GM12878 (cell line): ENCODE data around the gene MYRF. TPM values are rescaled to one million over a fixed set of nuclear protein-coding genes. Genes with fewer than 3 reads are reported as not detected.

Source experiments
- ATAC-seq: fragments of 200-7000 bp; cut with Tn5 transposase; 3 replicates; pipeline ENCODE4 v1.9.1; 2020; ENCODE audit warnings: mild to moderate bottlenecking, moderate library complexity
- BruUV-seq: library from RNA; stranded (reverse); fragments of 400-500 nt; replicated peaks from 2 replicates; lab custom pipeline; 2021; lab: Mats Ljungman, UMichigan
- CTCF ChIA-PET: fragments of 300-600 bp; sonication (Branson Sonifier 250); formaldehyde crosslinking; extraction: SDS; loops from one replicate; lab custom pipeline; 2021; ENCODE audit warnings: inconsistent platforms; lab: Yijun Ruan, JAX
- POLR2A ChIA-PET: fragments of 350-600 bp; formaldehyde crosslinking; extraction: SDS; loops from one replicate; lab custom pipeline; 2021; ENCODE audit warnings: inconsistent platforms; lab: Charles Lee
- RAD21 ChIA-PET: fragments of 300-600 bp; sonication (Branson Sonifier 250); formaldehyde crosslinking; loops from one replicate; lab custom pipeline; 2023; ENCODE audit warnings: antibody characterized with exemption; ENCODE audit not compliant: unreplicated experiment; lab: Charles Lee
- SMC1A ChIA-PET: fragments of 300-600 bp; sonication (Branson Sonifier 250); formaldehyde crosslinking; loops from one replicate; lab custom pipeline; 2023; ENCODE audit not compliant: unreplicated experiment, uncharacterized antibody; lab: Charles Lee
- DNase-seq: peaks from one replicate; pipeline ENCODE4 v3.0.0-alpha.2; 2011; ENCODE audit warnings: low read depth, low spot score
- FAIRE-seq: peaks from 3 replicates; lab custom pipeline; 2011; peaks lifted over from hg19 to GRCh38; lab: Jason Lieb, UNC
- H2AFZ ChIP-seq: 2 replicates; pipeline ENCODE4 v1.6.0; 2011; ENCODE audit warnings: low read depth, low read length, control low read depth; ENCODE audit not compliant: control insufficient read depth
- H3K27ac ChIP-seq: 2 replicates; pipeline ENCODE4 v1.5.1; 2011; ENCODE audit warnings: control low read depth; ENCODE audit not compliant: control insufficient read depth, insufficient read depth
- H3K27me3 ChIP-seq, 2 experiments: replicated peaks in 1 of 2; 2 replicates each; pipeline versions ENCODE4 v1.6.0 to v1.6.1; 2011; ENCODE audit warnings: low read length in 1 of 2; ENCODE audit not compliant: control insufficient read depth in 2 of 2, insufficient read depth in 2 of 2
- H3K36me3 ChIP-seq, 2 experiments: 2 replicates each; pipeline ENCODE4 v1.5.1; 2011; ENCODE audit warnings: low read length in 1 of 2; ENCODE audit not compliant: control insufficient read depth in 2 of 2, insufficient read depth in 2 of 2
- H3K4me1 ChIP-seq: 2 replicates; pipeline ENCODE4 v1.6.1; 2011; ENCODE audit warnings: mild to moderate bottlenecking, low read length, moderate library complexity, mixed read lengths; ENCODE audit not compliant: control insufficient read depth, insufficient read depth
- H3K4me2 ChIP-seq: 2 replicates; pipeline ENCODE4 v1.6.0; 2011; ENCODE audit warnings: control low read depth; ENCODE audit not compliant: control insufficient read depth, insufficient read depth
- H3K4me3 ChIP-seq: fragments of 200-600 bp; sonication (generic); 2 replicates; pipeline ENCODE4 v1.5.1; 2016
- H3K79me2 ChIP-seq: 2 replicates; pipeline ENCODE4 v1.6.0; 2011; ENCODE audit warnings: low read length; ENCODE audit not compliant: control insufficient read depth, insufficient read depth
- H3K9ac ChIP-seq: 2 replicates; pipeline ENCODE4 v1.8.0; 2011; ENCODE audit warnings: low read length, control low read depth, mixed read lengths; ENCODE audit not compliant: control insufficient read depth, insufficient read depth
- H3K9me3 ChIP-seq: replicated peaks from 3 replicates; pipeline ENCODE4 v1.5.1; 2011; ENCODE audit warnings: mild to moderate bottlenecking, low read length; ENCODE audit not compliant: control insufficient read depth, insufficient read depth
- H4K20me1 ChIP-seq: 2 replicates; pipeline ENCODE4 v1.6.0; 2011; ENCODE audit not compliant: control insufficient read depth, insufficient read depth
- CBX3 ChIP-seq: fragments of 200-600 bp; sonication (generic); IDR thresholded peaks from 2 replicates; pipeline ENCODE4 v1.6.1; 2016; ENCODE audit warnings: low read depth, borderline replicate concordance
- NFIC ChIP-seq: IDR thresholded peaks from 2 replicates; pipeline ENCODE4 v1.6.1; 2012; ENCODE audit warnings: low read depth, mild to moderate bottlenecking, inconsistent platforms, low read length, moderate library complexity
- SMC3 ChIP-seq: IDR thresholded peaks from 2 replicates; pipeline ENCODE4 v1.6.1; 2011; ENCODE audit warnings: low read length, improper control_type of control experiment, borderline replicate concordance
- WRNIP1 ChIP-seq: IDR thresholded peaks from 2 replicates; pipeline ENCODE4 v1.6.1; 2011; ENCODE audit warnings: low read depth, low read length, improper control_type of control experiment, borderline replicate concordance
- WGBS: methylation state at CpG from one replicate; pipeline ENCODE4 v1.1.6; 2016; ENCODE audit warnings: low lambda C conversion rate; ENCODE audit not compliant: insufficient replicate concordance, insufficient coverage; ENCODE audit errors: missing lambda C conversion rate; 5-methylcytosine and 5-hydroxymethylcytosine counted together
- in situ Hi-C: fragments of 300-500 bp; cut with MboI; formaldehyde crosslinking; loops from 9 replicates; pipeline ENCODE4 v1.14.3; 2018; ENCODE audit warnings: mixed read lengths
- intact Hi-C: fragments of 100-400 bp; cut with micrococcal nuclease; formaldehyde crosslinking; loops from one replicate; pipeline ENCODE4 v1.14.2; 2022; ENCODE audit not compliant: unreplicated experiment
- polyA plus RNA-seq, 11 experiments: library from polyadenylated mRNA; depleted of rRNA in 4 of 11; unstranded in 6 of 11; stranded (reverse) in 5 of 11; fragments of >200 nt; fragmentation: Nextera tagmentation in 4 of 11; fragmentation: Illumina TruSeq in 1 of 11; extraction: Ambion mirVana in 4 of 11; extraction: Trizol in 1 of 11; gene quantifications; 1 replicate in 1 of 11; 2 replicates in 10 of 11; pipeline versions ENCODE4 v1.2.1 to v1.2.3, GENCODE V29; 2011 to 2016; ENCODE audit warnings: inconsistent platforms in 2 of 11, missing spikeins in 2 of 11, low read depth in 1 of 11
- total RNA-seq, 4 experiments: library from RNA; depleted of rRNA in 3 of 4; stranded (reverse); fragments of >200 nt in 3 of 4; fragmentation: Illumina TruSeq in 1 of 4; extraction: Trizol in 1 of 4; gene quantifications; 2 replicates each; pipeline versions ENCODE4 v1.2.1 to v1.2.3, GENCODE V29; 2013 to 2021

The MYRF gene
- total and polyA plus RNA-seq, 10 of the 15 experiments (the other 5 are each of a cell fraction or from before 2014, with no cell fraction given), result 0.27 to 15.6 (median 0.89) TPM

DNA sequence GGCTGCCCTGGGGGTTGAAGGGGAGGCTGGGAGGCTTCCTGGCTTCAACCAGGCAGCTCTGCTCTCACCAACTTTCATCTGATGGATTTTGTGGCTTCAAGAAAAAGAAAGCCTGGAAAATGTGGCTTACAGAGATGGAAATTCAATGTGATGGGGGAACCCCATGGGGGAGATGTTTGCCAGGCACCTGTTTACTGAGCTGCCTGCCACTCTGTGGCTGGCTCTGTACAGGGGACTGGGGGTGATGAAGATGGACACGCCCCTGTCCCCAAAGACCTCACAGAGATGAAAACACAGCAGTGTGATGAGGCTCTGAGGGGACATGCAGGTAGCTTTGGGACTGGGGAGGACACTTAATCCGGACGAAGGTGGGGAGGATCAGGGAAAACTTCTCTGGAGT is 29.9 kb downstream of the MYRF start (continued):
- no peak for TF ChIP-seq WRNIP1
- TF ChIP-seq, all 136 proteins: peak for 0

DNA sequence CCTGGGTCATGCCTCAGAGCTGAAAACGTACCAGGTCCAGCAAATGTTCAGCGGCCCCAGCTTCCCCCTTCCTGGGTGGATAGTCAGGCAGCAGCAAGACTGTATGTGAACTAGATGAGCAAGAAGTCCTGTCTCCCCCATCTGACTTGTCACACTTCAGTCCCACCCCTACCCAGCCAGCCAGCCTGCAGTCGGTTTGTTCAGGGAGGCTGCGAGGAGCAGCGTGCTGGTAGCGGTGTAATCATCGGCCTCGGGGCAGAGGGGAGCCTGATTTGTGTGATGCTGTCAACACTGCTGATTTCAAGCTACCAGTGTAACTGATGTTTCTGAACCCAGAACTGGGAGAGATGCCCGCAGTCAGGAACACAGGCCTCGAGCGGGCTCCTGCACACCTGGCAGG is 30.4 kb downstream of the MYRF start:
- Histone ChIP-seq H3K79me2 (no peaks in the 10 kb centered on the region), H3K9me3 (no peaks in the 10 kb centered on the region), H3K27me3 (no peaks in the 10 kb centered on the region), H3K4me2 (no peak overlapping the region), H3K36me3 (peaks cover 7 to 8% of the 10 kb centered on the region in 2 experiments), H3K4me3 (no peak overlapping the region), H3K27ac (no peak overlapping the region), H3K4me1 (no peaks in the 10 kb centered on the region; the same call in 1 of the 2 replicates), H3K9ac (no peak overlapping the region), H2AFZ (no peak overlapping the region), H4K20me1 (no peaks in the 10 kb centered on the region)
- 79% methylated on average over 11 of the region's 11 CpGs for WGBS
- intact Hi-C loops, result no loop called here
- TF ChIP-seq CBX3, result no peak
- TF ChIP-seq NFIC, result no peak
- no peak for TF ChIP-seq SMC3
- ATAC-seq (no peak), DNase-seq (no peak), FAIRE-seq (no peak)
- ChIA-PET SMC1A (no interaction called here), RAD21 (interaction anchor here (1.1 kb wide), 1 partner anchor 35 kb away, joined by 3 read pairs; no protein-coding TSS in a partner anchor), POLR2A (interaction anchor here (1.6 kb wide), 1 partner anchor 34 kb away, joined by 3 read pairs; no protein-coding TSS in a partner anchor), CTCF (interaction anchor here (0.6 to 1.4 kb wide), 4 partner anchors 15 to 661 kb away, joined by 3 to 10 read pairs (median 4); no protein-coding TSS in a partner anchor)
- in situ Hi-C loops, result loop anchor here (5.0 kb wide), 1 partner anchor 36 kb away; no protein-coding TSS in a partner anchor
- BruUV-seq, result no TSS peak
